ENCODE results near the gene CHN1. TPM values are rescaled to one million over a fixed set of nuclear protein-coding genes. Genes with fewer than 3 reads are reported as not detected.

The CHN1 gene
- polyA plus RNA-seq, 4 donors = 2.0 to 7.8 (median 5.1) TPM

- DNase-seq (no peak), FAIRE-seq (no peak)
- no peaks in the 10 kb centered on the region for H3K36me3 ChIP-seq (ENCODE audit: control insufficient read depth in 3 of 3, insufficient read depth in 2 of 3, low read depth in 1 of 3, low read length in 3 of 3)
- no peak overlapping the region for H3K4me3 ChIP-seq (ENCODE audit: low read depth in 1 of 3, low read length in 3 of 3)
- no peaks in the 10 kb centered on the region for H3K27me3 ChIP-seq (ENCODE audit: control insufficient read depth in 3 of 3, insufficient read depth in 3 of 3, low read length in 3 of 3)
- H3K27ac ChIP-seq (ENCODE audit: low read depth in 1 of 3, low read length in 2 of 3) = no peak overlapping the region
- H3K9me3 ChIP-seq (ENCODE audit: control insufficient read depth in 2 of 2, insufficient read depth in 1 of 2, low read depth in 1 of 2, low read length in 1 of 2) = no peaks in the 10 kb centered on the region
- no peaks in the 10 kb centered on the region for H3K4me1 ChIP-seq (ENCODE audit: control insufficient read depth in 3 of 3, insufficient read depth in 2 of 3, low read depth in 1 of 3, low read length in 2 of 3)
Measured at GRCh38 chr2:174873471-174873870, 131.7 kb downstream of the CHN1 start.

GRCh38 chr2:174870787-174871186, 134.4 kb downstream of the CHN1 start:
- Histone ChIP-seq H3K27ac (ENCODE audit: low read depth in 1 of 3, low read length in 2 of 3) (no peak overlapping the region), H3K4me1 (ENCODE audit: control insufficient read depth in 3 of 3, insufficient read depth in 2 of 3, low read depth in 1 of 3, low read length in 2 of 3) (no peaks in the 10 kb centered on the region), H3K27me3 (ENCODE audit: control insufficient read depth in 3 of 3, insufficient read depth in 3 of 3, low read length in 3 of 3) (no peaks in the 10 kb centered on the region), H3K4me3 (ENCODE audit: low read depth in 1 of 3, low read length in 3 of 3) (no peak overlapping the region), H3K9me3 (ENCODE audit: control insufficient read depth in 2 of 2, insufficient read depth in 1 of 2, low read depth in 1 of 2, low read length in 1 of 2) (no peaks in the 10 kb centered on the region), H3K36me3 (ENCODE audit: control insufficient read depth in 3 of 3, insufficient read depth in 2 of 3, low read depth in 1 of 3, low read length in 3 of 3) (no peaks in the 10 kb centered on the region)
- no peak for FAIRE-seq
- DNase-seq = no peak
- WGBS, 3 donors = 70 to 81% (median 77%) methylated on average over 1 of the region's 1 CpG

- Histone ChIP-seq H3K4me1 (ENCODE audit: control insufficient read depth in 3 of 3, insufficient read depth in 2 of 3, low read depth in 1 of 3, low read length in 2 of 3) (no peaks in the 10 kb centered on the region), H3K9me3 (ENCODE audit: control insufficient read depth in 2 of 2, insufficient read depth in 1 of 2, low read depth in 1 of 2, low read length in 1 of 2) (no peaks in the 10 kb centered on the region), H3K27ac (ENCODE audit: low read depth in 1 of 3, low read length in 2 of 3) (no peak overlapping the region), H3K27me3 (ENCODE audit: control insufficient read depth in 3 of 3, insufficient read depth in 3 of 3, low read length in 3 of 3) (no peaks in the 10 kb centered on the region), H3K4me3 (ENCODE audit: low read depth in 1 of 3, low read length in 3 of 3) (no peak overlapping the region), H3K36me3 (ENCODE audit: control insufficient read depth in 3 of 3, insufficient read depth in 2 of 3, low read depth in 1 of 3, low read length in 3 of 3) (no peaks in the 10 kb centered on the region)
- FAIRE-seq (no peak), DNase-seq (peak; percentile 37 to 51)
- WGBS, 3 donors = 20 to 58% (median 24%) methylated on average over 1 of the region's 1 CpG
Measured at GRCh38 chr2:174868878-174869277, 136.3 kb downstream of the CHN1 start.

GRCh38 chr2:174866421-174866820, 138.8 kb downstream of the CHN1 start:
- FAIRE-seq = no peak
- no peak for DNase-seq
- H3K4me1 ChIP-seq (ENCODE audit: control insufficient read depth in 3 of 3, insufficient read depth in 2 of 3, low read depth in 1 of 3, low read length in 2 of 3) = no peaks in the 10 kb centered on the region
- no peak overlapping the region for H3K4me3 ChIP-seq (ENCODE audit: low read depth in 1 of 3, low read length in 3 of 3)
- H3K27ac ChIP-seq (ENCODE audit: low read depth in 1 of 3, low read length in 2 of 3) = no peak overlapping the region
- H3K27me3 ChIP-seq (ENCODE audit: control insufficient read depth in 3 of 3, insufficient read depth in 3 of 3, low read length in 3 of 3) = no peaks in the 10 kb centered on the region
- no peaks in the 10 kb centered on the region for H3K36me3 ChIP-seq (ENCODE audit: control insufficient read depth in 3 of 3, insufficient read depth in 2 of 3, low read depth in 1 of 3, low read length in 3 of 3)
- no peaks in the 10 kb centered on the region for H3K9me3 ChIP-seq (ENCODE audit: control insufficient read depth in 2 of 2, insufficient read depth in 1 of 2, low read depth in 1 of 2, low read length in 1 of 2)

- DNase-seq = no peak
- H3K27ac ChIP-seq (ENCODE audit: low read depth in 1 of 3, low read length in 2 of 3) = no peak overlapping the region
- H3K36me3 ChIP-seq (ENCODE audit: control insufficient read depth in 3 of 3, insufficient read depth in 2 of 3, low read depth in 1 of 3, low read length in 3 of 3) = no peaks in the 10 kb centered on the region
- no peak for FAIRE-seq
- H3K4me3 ChIP-seq (ENCODE audit: low read depth in 1 of 3, low read length in 3 of 3) = no peak overlapping the region
- H3K27me3 ChIP-seq (ENCODE audit: control insufficient read depth in 3 of 3, insufficient read depth in 3 of 3, low read length in 3 of 3) = no peaks in the 10 kb centered on the region
- H3K9me3 ChIP-seq (ENCODE audit: control insufficient read depth in 2 of 2, insufficient read depth in 1 of 2, low read depth in 1 of 2, low read length in 1 of 2) = no peaks in the 10 kb centered on the region
- H3K4me1 ChIP-seq (ENCODE audit: control insufficient read depth in 3 of 3, insufficient read depth in 2 of 3, low read depth in 1 of 3, low read length in 2 of 3) = no peaks in the 10 kb centered on the region
- WGBS, 3 donors = 97 to 100% (median 98%) methylated on average over 1 of the region's 1 CpG
Measured at GRCh38 chr2:174863183-174863582, 142.0 kb downstream of the CHN1 start.

GRCh38 chr2:174859563-174860169, 145.5 kb downstream of the CHN1 start:
- H3K36me3 ChIP-seq (ENCODE audit: control insufficient read depth in 3 of 3, insufficient read depth in 2 of 3, low read depth in 1 of 3, low read length in 3 of 3) = no peaks in the 10 kb centered on the region
- no peak overlapping the region for H3K27ac ChIP-seq (ENCODE audit: low read depth in 1 of 3, low read length in 2 of 3)
- H3K9me3 ChIP-seq (ENCODE audit: control insufficient read depth in 2 of 2, insufficient read depth in 1 of 2, low read depth in 1 of 2, low read length in 1 of 2) = no peaks in the 10 kb centered on the region
- H3K4me1 ChIP-seq (ENCODE audit: control insufficient read depth in 3 of 3, insufficient read depth in 2 of 3, low read depth in 1 of 3, low read length in 2 of 3) = no peaks in the 10 kb centered on the region
- WGBS, 3 donors = 85 to 94% (median 85%) methylated on average over 1 of the region's 1 CpG
- DNase-seq (no peak), FAIRE-seq (no peak)
- H3K4me3 ChIP-seq (ENCODE audit: low read depth in 1 of 3, low read length in 3 of 3) = no peak overlapping the region
- H3K27me3 ChIP-seq (ENCODE audit: control insufficient read depth in 3 of 3, insufficient read depth in 3 of 3, low read length in 3 of 3) = no peaks in the 10 kb centered on the region

GRCh38 chr2:174858745-174859144, 146.4 kb downstream of the CHN1 start:
- FAIRE-seq (no peak), DNase-seq (no peak)
- Histone ChIP-seq H3K9me3 (ENCODE audit: control insufficient read depth in 2 of 2, insufficient read depth in 1 of 2, low read depth in 1 of 2, low read length in 1 of 2) (no peaks in the 10 kb centered on the region), H3K4me1 (ENCODE audit: control insufficient read depth in 3 of 3, insufficient read depth in 2 of 3, low read depth in 1 of 3, low read length in 2 of 3) (no peaks in the 10 kb centered on the region), H3K36me3 (ENCODE audit: control insufficient read depth in 3 of 3, insufficient read depth in 2 of 3, low read depth in 1 of 3, low read length in 3 of 3) (no peaks in the 10 kb centered on the region), H3K27me3 (ENCODE audit: control insufficient read depth in 3 of 3, insufficient read depth in 3 of 3, low read length in 3 of 3) (no peaks in the 10 kb centered on the region), H3K4me3 (ENCODE audit: low read depth in 1 of 3, low read length in 3 of 3) (no peak overlapping the region), H3K27ac (ENCODE audit: low read depth in 1 of 3, low read length in 2 of 3) (no peak overlapping the region)

- FAIRE-seq (no peak), DNase-seq (no peak)
- WGBS, 3 donors = 86 to 90% (median 90%) methylated on average over 3 of the region's 3 CpGs
- H3K4me3 ChIP-seq (ENCODE audit: low read depth in 1 of 3, low read length in 3 of 3) = no peak overlapping the region
- no peak overlapping the region for H3K27ac ChIP-seq (ENCODE audit: low read depth in 1 of 3, low read length in 2 of 3)
- no peaks in the 10 kb centered on the region for H3K4me1 ChIP-seq (ENCODE audit: control insufficient read depth in 3 of 3, insufficient read depth in 2 of 3, low read depth in 1 of 3, low read length in 2 of 3)
- H3K27me3 ChIP-seq (ENCODE audit: control insufficient read depth in 3 of 3, insufficient read depth in 3 of 3, low read length in 3 of 3) = no peaks in the 10 kb centered on the region
- H3K36me3 ChIP-seq (ENCODE audit: control insufficient read depth in 3 of 3, insufficient read depth in 2 of 3, low read depth in 1 of 3, low read length in 3 of 3) = no peaks in the 10 kb centered on the region
- H3K9me3 ChIP-seq (ENCODE audit: control insufficient read depth in 2 of 2, insufficient read depth in 1 of 2, low read depth in 1 of 2, low read length in 1 of 2) = no peaks in the 10 kb centered on the region
Measured at GRCh38 chr2:174856447-174856846, 148.7 kb downstream of the CHN1 start.
